ENCODE data around the gene ADTRP. TPM values are rescaled to one million over a fixed set of nuclear protein-coding genes. Genes with fewer than 3 reads are reported as not detected.

Gene ADTRP
- total RNA-seq, 1 experiment from 2014 or later = not detected

- no peak for DNase-seq
Measured at GRCh38 chr6:11761744-11762620, 16.6 kb downstream of the ADTRP start.

GRCh38 chr6:11760015-11760473 lies 18.6 kb downstream of the ADTRP start:
- no peaks in the 10 kb centered on the region for H3K4me1 ChIP-seq
- H3K4me3 ChIP-seq = no peak overlapping the region
- DNase-seq = no peak
- no peak overlapping the region for H3K27ac ChIP-seq
- no peaks in the 10 kb centered on the region for H3K36me3 ChIP-seq
- no peaks in the 10 kb centered on the region for H3K9me3 ChIP-seq (replicated peaks)
- no peaks in the 10 kb centered on the region for H3K27me3 ChIP-seq

More at GRCh38 chr6:11761744-11762620, 16.6 kb downstream of the ADTRP start:
- 0 out of 2 replicates have a peak, but pooled peaks cover 3% of the 10 kb centered on the region for H3K4me1 ChIP-seq
- H3K27ac ChIP-seq = no peak overlapping the region
- no peaks in the 10 kb centered on the region for H3K36me3 ChIP-seq
- no peak overlapping the region for H3K4me3 ChIP-seq
- H3K27me3 ChIP-seq = no peaks in the 10 kb centered on the region
- H3K9me3 ChIP-seq (replicated peaks) = no peaks in the 10 kb centered on the region

- H3K36me3 ChIP-seq = no peaks in the 10 kb centered on the region
- H3K27me3 ChIP-seq = no peaks in the 10 kb centered on the region
- H3K27ac ChIP-seq = no peak overlapping the region
- no peaks in the 10 kb centered on the region for H3K9me3 ChIP-seq (replicated peaks)
- no peak overlapping the region for H3K4me3 ChIP-seq
- H3K4me1 ChIP-seq = no peaks in the 10 kb centered on the region
- DNase-seq = no peak
Measured at GRCh38 chr6:11758878-11759277, 19.7 kb downstream of the ADTRP start.

GRCh38 chr6:11756726-11757125 lies 21.9 kb downstream of the ADTRP start:
- H3K4me1 ChIP-seq = no peaks in the 10 kb centered on the region
- no peaks in the 10 kb centered on the region for H3K36me3 ChIP-seq

GRCh38 chr6:11756292-11756691 lies 22.3 kb downstream of the ADTRP start:
- H3K9me3 ChIP-seq (replicated peaks) = no peaks in the 10 kb centered on the region
- no peaks in the 10 kb centered on the region for H3K4me1 ChIP-seq
- no peak overlapping the region for H3K27ac ChIP-seq
- H3K36me3 ChIP-seq = no peaks in the 10 kb centered on the region
- no peak for DNase-seq
- no peak overlapping the region for H3K4me3 ChIP-seq
- H3K27me3 ChIP-seq = no peaks in the 10 kb centered on the region

More at GRCh38 chr6:11756726-11757125, 21.9 kb downstream of the ADTRP start:
- Histone ChIP-seq H3K27ac (no peak overlapping the region), H3K9me3 (replicated peaks) (no peaks in the 10 kb centered on the region), H3K27me3 (no peaks in the 10 kb centered on the region), H3K4me3 (no peak overlapping the region)
- DNase-seq = no peak

GRCh38 chr6:11755725-11756124 lies 22.9 kb downstream of the ADTRP start:
- H3K4me3 ChIP-seq = no peak overlapping the region
- no peak overlapping the region for H3K27ac ChIP-seq
- no peak for DNase-seq
- no peaks in the 10 kb centered on the region for H3K36me3 ChIP-seq
- no peaks in the 10 kb centered on the region for H3K27me3 ChIP-seq
- H3K4me1 ChIP-seq = no peaks in the 10 kb centered on the region
- no peaks in the 10 kb centered on the region for H3K9me3 ChIP-seq (replicated peaks)

GRCh38 chr6:11754625-11755271 lies 23.9 kb downstream of the ADTRP start:
- no peak for DNase-seq
- Histone ChIP-seq H3K36me3 (no peaks in the 10 kb centered on the region), H3K4me3 (no peak overlapping the region), H3K27ac (no peak overlapping the region), H3K9me3 (replicated peaks) (no peaks in the 10 kb centered on the region), H3K27me3 (no peaks in the 10 kb centered on the region), H3K4me1 (no peaks in the 10 kb centered on the region)

GRCh38 chr6:11753798-11754197 lies 24.8 kb downstream of the ADTRP start:
- H3K4me3 ChIP-seq = no peak overlapping the region
- no peaks in the 10 kb centered on the region for H3K4me1 ChIP-seq
- no peak overlapping the region for H3K27ac ChIP-seq
- no peak for DNase-seq
- H3K36me3 ChIP-seq = no peaks in the 10 kb centered on the region
- no peaks in the 10 kb centered on the region for H3K9me3 ChIP-seq (replicated peaks)
- H3K27me3 ChIP-seq = no peaks in the 10 kb centered on the region

- Histone ChIP-seq H3K4me3 (no peak overlapping the region), H3K27me3 (no peaks in the 10 kb centered on the region), H3K9me3 (replicated peaks) (no peaks in the 10 kb centered on the region), H3K4me1 (no peaks in the 10 kb centered on the region), H3K27ac (no peak overlapping the region), H3K36me3 (no peaks in the 10 kb centered on the region)
- no peak for DNase-seq
Measured at GRCh38 chr6:11752360-11752759, 26.2 kb downstream of the ADTRP start.

- no peak for DNase-seq
- no peak overlapping the region for H3K4me3 ChIP-seq
- H3K36me3 ChIP-seq = no peaks in the 10 kb centered on the region
- H3K27me3 ChIP-seq = no peaks in the 10 kb centered on the region
- H3K27ac ChIP-seq = no peak overlapping the region
- H3K9me3 ChIP-seq (replicated peaks) = no peaks in the 10 kb centered on the region
- H3K4me1 ChIP-seq = no peaks in the 10 kb centered on the region
Measured at GRCh38 chr6:11750682-11751081, 27.9 kb downstream of the ADTRP start.

GRCh38 chr6:11748591-11749210 lies 29.9 kb downstream of the ADTRP start:
- H3K27me3 ChIP-seq = no peaks in the 10 kb centered on the region
- no peaks in the 10 kb centered on the region for H3K36me3 ChIP-seq
- no peaks in the 10 kb centered on the region for H3K4me1 ChIP-seq
- no peak overlapping the region for H3K4me3 ChIP-seq
- no peaks in the 10 kb centered on the region for H3K9me3 ChIP-seq (replicated peaks)
- no peak overlapping the region for H3K27ac ChIP-seq
- no peak for DNase-seq

GRCh38 chr6:11747021-11747420 lies 31.6 kb downstream of the ADTRP start:
- Histone ChIP-seq H3K36me3 (no peaks in the 10 kb centered on the region), H3K27me3 (no peaks in the 10 kb centered on the region), H3K4me1 (no peaks in the 10 kb centered on the region), H3K4me3 (no peak overlapping the region), H3K27ac (no peak overlapping the region), H3K9me3 (replicated peaks) (no peaks in the 10 kb centered on the region)
- DNase-seq = no peak

GRCh38 chr6:11744753-11745152 lies 33.9 kb downstream of the ADTRP start:
- Histone ChIP-seq H3K36me3 (no peaks in the 10 kb centered on the region), H3K9me3 (replicated peaks) (no peaks in the 10 kb centered on the region), H3K27me3 (no peaks in the 10 kb centered on the region), H3K4me3 (no peak overlapping the region), H3K4me1 (no peaks in the 10 kb centered on the region), H3K27ac (no peak overlapping the region)
- peak in 1 of 2 experiments; percentile 22 for DNase-seq

- Histone ChIP-seq H3K36me3 (no peaks in the 10 kb centered on the region), H3K9me3 (replicated peaks) (no peaks in the 10 kb centered on the region), H3K27ac (no peak overlapping the region), H3K4me3 (no peak overlapping the region), H3K4me1 (no peaks in the 10 kb centered on the region), H3K27me3 (no peaks in the 10 kb centered on the region)
- DNase-seq = no peak
Measured at GRCh38 chr6:11744101-11744500, 34.5 kb downstream of the ADTRP start.

- H3K27me3 ChIP-seq = no peaks in the 10 kb centered on the region
- no peaks in the 10 kb centered on the region for H3K36me3 ChIP-seq
- no peak for DNase-seq
- no peak overlapping the region for H3K4me3 ChIP-seq
- no peak overlapping the region for H3K27ac ChIP-seq
- H3K9me3 ChIP-seq (replicated peaks) = no peaks in the 10 kb centered on the region
- H3K4me1 ChIP-seq = no peaks in the 10 kb centered on the region
Measured at GRCh38 chr6:11740875-11741274, 37.7 kb downstream of the ADTRP start.
